HG03060 (cell line): ENCODE results near the gene RUNDC1.
"Not testable (repeated sequence)": the region's sequence is repeated elsewhere in the genome, so short reads cannot be mapped to it uniquely, and the experiment has no call there.

Experiments used
- ATAC-seq: cut with Tn5 transposase; IDR thresholded peaks from one replicate; pipeline ENCODE4 v1.9.1; 2021; ENCODE audit warnings: low read depth, moderate number of reproducible peaks; ENCODE audit not compliant: unreplicated experiment

Gene RUNDC1

GRCh38 chr17:42980274-42980765 lies at the start of gene RUNDC1:
Gene RUNDC1, plus strand, starts transcription at chr17:42980565. Its CDS starts 12 bp downstream, at chr17:42980577.
- peak; percentile 45 for ATAC-seq

GRCh38 chr17:42937712-42938596 lies 42.4 kb upstream of the RUNDC1 start:
- no peak for ATAC-seq

GRCh38 chr17:42944211-42944610 lies 36.2 kb upstream of the RUNDC1 start:
- ATAC-seq, result no peak

DNA sequence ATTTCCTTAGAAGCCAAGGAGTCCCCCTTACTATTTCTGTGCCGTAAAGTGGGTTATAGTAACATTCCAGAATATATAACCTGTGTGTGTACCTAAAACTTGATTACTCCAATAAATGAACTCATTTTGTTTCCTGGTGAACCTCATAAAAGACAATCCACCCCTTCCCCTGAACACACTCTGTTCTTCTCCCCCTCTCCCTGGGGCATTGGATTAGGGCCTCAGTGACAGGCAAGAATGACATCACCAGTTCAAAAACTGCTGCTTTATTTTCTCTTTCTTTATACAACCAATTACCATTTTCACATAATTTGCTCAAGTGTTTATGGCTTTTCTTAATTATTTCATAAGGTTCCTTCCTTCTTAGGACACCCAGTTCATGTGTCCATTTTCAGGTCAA lies 33.6 kb upstream of the RUNDC1 start:
- no peak for ATAC-seq

DNA sequence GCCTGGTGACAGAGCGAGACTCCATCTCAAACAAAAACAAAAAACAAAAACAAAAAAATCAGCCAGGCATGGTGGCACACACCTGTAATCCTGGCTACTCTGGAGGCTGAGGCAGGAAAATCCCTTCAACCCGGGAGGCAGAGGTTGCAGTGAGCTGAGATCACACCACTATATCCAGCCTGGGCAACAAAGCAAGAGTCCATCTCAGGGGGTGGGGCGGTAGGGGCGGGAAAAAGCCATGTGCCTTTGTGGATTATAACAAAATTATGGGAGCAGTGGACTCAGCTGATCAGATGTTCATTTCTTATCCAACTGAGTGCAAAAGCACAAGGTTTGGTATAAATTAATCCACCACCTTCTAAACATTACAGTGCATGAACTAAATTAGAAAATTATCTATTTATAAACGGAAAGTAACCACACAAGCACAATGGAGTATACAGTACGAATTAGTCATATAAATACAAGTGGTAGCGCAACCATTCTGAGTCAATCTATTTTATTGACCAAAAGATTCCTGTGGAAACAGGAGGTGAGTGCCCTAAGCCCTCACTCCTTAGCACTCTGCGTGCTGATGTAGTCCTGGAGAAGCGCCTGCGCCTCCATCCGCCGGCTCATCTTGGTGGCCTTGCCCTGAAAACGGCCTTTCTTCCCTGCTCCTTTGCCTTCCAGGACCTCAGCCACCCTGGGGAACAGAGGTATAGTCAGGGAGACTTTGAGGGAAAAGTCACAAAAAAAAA lies 30.2 kb upstream of the RUNDC1 start:
- ATAC-seq, result no peak

GRCh38 chr17:42953669-42954068 lies 26.7 kb upstream of the RUNDC1 start:
- no peak for ATAC-seq

DNA sequence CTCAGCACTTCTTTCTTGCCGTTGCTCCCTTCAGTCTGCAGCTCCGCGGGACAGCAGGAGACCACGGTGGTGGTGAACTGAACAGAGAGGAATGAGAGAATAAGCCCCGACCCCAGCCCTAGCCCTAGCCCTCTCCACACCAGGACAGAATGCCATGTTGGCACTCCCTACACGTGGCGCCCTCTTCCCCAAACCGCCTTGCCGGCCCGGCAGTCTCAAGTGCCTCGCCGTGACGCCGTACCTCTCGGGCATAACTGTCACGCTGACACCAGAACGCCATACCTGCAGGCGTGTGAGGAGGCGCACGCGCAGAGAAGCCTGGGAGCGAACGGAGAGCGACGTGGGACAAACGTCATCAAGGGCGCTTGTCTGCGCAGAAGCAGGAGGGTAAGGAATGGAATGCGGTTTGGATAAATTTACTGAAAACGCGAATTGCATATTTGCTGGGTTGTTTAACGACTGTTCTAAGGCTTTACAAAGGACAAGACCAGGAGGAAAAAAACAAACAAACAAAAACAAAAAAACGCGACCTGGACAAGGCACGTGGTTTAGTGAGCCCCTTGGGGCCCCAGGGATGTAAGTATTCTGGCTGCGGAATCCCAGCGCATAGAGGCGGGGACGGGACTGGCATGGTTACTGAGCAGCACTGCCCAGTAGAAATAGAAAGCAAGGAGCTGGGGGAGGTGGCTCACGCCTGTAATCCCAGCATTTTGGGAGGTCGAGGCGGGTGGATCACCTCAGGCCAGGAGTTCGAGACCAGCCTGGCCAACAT lies 16.0 kb upstream of the RUNDC1 start, which contains the start of gene AARSD1:
AARSD1 (minus strand) TSS at position 294 of the 772 bp plus-strand sequence; CDS start at position 280, 14 bp downstream.
- ATAC-seq, result no peak

DNA sequence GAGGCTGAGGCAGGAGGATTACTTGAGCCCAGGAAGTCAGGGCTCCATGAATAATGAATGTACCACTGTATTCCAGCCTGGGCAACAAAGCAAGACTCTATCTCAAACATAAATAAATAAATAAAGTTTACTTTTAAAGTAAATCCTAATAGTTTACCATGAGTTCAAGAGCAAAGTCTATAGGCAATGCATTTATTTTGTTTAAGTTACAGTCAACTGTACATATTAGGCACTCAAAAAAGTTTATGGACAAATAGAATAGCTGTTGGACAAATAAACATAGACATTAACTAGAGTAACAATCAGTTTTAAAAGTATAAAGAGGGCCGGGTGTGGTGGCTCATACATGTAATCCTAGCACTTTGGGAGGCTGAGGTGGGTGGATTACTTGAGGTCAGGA lies 12.4 kb upstream of the RUNDC1 start:
- ATAC-seq, result no peak

DNA sequence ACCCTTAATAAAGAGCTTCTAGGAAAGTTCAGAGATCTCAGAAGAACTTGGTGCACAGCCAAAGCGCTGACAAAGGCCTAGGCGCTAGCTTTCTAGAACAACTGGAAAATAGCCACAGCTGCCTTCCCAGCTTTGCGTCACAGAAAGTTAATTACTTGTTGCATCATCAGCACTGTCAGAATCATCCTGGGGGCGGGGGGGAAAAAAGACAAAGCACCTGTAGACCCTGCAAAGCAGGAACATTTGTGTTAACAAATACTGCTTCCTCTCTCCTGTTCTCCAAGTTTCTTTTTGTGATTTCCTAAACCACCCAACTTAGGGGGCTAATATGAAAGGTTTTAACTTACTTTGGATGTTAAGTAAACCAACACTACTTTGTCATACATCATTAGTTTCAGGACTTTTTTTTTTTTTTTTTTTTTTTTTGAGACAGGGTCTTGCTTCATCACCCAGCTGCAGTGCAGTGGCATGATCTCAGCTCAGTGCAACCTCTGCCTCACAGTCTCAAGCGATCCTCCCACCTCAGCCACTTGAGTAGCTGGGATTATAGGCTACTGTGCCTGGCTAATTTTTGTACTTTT lies 11.3 kb upstream of the RUNDC1 start:
- no peak for ATAC-seq

- no peak for ATAC-seq
Observed at GRCh38 chr17:42971589-42971988, 8.8 kb upstream of the RUNDC1 start.

DNA sequence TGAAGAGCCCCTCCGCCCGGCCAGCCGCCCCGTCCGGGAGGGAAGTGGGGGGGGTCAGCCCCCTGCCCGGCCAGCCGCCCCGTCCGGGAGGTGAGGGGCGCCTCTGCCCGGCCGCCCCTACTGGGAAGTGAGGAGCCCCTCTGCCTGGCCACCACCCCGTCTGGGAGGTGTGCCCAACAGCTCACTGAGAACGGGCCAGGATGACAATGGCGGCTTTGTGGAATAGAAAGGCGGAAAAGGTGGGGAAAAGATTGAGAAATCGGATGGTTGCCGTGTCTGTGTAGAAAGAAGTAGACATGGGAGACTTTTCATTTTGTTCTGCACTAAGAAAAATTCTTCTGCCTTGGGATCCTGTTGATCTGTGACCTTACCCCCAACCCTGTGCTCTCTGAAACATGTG lies 7.0 kb upstream of the RUNDC1 start:
- not testable (repeated sequence) for ATAC-seq

DNA sequence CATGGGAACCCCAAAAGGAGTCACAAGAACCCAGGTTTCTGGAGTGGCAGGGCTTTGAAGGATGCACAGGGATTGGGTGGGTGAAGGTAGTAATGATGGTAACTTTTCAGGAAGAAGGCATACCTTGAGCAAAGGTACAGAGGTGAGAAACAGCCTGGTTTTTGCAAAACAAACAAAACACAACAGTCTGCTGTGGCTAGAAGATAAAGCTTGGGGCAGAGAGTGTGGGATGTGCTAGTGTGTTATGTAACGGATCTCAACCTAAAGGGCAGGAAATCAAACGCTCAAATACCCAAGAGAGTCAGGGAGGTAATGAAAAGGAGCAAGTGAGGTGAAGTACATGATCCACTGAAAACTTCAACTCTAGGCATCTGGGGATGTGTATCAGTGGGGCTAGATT lies 5.1 kb upstream of the RUNDC1 start:
- ATAC-seq, result no peak

DNA sequence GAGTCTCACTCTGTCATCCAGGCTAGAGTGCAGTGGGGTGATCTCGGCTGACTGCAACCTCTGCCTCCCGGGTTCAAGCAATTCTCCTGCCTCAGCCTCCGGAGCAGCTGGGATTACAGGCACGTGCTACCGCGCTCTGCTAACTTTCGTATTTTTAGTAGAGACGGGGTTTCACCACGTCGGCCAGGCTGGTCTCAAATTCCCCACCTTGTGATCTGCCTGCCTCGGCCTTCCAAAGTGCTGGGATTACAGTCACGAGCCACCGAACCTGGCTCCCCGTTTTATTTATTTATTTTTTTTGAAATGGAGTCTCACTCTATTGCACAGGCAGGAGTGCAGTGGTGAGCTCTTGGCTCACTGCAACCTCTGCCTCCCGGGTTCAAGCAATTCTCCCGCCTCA lies 4.7 kb upstream of the RUNDC1 start:
- not testable (repeated sequence) for ATAC-seq

- no peak for ATAC-seq
Observed at GRCh38 chr17:42979511-42980273, 673 bp upstream of the RUNDC1 start, which contains the start of gene PTGES3L. Gene PTGES3L, minus strand, starts transcription at chr17:42980080. Its CDS starts 27 bp downstream, at chr17:42980053.

DNA sequence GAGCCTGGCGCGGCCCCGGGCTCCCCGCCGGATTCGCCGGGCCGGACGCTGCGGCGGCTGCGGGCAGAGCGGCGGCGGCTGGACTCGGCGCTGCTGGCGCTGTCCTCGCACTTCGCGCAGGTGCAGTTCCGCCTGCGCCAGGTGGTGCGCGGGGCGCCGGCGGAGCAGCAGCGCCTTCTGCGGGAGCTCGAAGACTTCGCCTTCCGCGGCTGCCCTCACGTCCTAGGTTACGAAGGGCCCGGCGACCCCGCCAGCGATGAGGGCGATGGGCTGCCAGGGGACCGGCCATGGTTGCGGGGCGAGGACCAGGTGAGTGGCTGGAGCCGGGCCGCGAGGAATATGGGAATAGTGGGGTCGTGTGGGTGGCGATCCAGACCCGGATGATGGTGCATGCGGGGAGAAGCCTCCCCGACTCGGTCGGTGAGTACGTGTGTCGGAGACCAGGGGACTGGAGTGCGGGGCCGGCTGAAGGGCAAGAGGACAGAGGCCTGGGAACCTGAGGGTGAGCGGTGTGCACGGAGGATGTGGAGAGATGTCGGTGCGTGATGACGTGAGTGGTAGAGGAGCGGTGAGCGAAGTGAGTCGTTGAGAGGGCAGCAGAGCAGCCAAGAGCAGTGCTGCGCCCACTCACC lies 517 bp downstream of the RUNDC1 start:
- no peak for ATAC-seq

DNA sequence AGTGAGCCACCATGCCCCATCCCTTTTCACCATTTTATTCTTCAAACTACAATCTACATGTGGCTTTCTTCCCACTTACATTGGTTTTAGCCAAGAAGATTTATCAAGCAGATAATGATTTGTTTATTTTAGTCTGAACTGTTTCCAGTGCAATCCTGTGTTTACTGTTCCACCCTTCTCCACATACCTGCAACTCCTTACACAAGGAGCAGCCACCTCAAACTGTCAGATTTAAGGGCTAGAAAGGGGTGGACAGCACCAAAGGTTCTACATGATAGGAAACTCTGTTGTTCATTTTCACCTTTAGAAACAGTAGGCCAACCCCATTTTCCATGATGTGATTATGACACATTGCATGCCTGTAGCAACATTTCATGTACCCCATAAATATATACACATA lies 1.9 kb downstream of the RUNDC1 start:
- ATAC-seq, result no peak

- ATAC-seq, result no peak
Observed at GRCh38 chr17:42985225-42985624, 4.9 kb downstream of the RUNDC1 start.

GRCh38 chr17:42989141-42989540 lies 8.8 kb downstream of the RUNDC1 start:
- ATAC-seq, result no peak
